Measurements from ENCODE around the gene PLPP4.

GRCh38 chr10:120542591-120542990 lies 85.6 kb downstream of the PLPP4 start:
- TF ChIP-seq CTCF (IDR thresholded peaks at IDR 0.05; ENCODE audit: poor library complexity, severe bottlenecking) (no peak), POLR2AphosphoS5 (IDR thresholded peaks at IDR 0.05) (no peak), SMC3 (conservative IDR thresholded peaks at IDR 0.05; ENCODE audit: poor library complexity) (no peak), EP300 (conservative IDR thresholded peaks at IDR 0.05; ENCODE audit: poor library complexity, severe bottlenecking) (no peak)
- TF ChIP-seq, protein P1, sequence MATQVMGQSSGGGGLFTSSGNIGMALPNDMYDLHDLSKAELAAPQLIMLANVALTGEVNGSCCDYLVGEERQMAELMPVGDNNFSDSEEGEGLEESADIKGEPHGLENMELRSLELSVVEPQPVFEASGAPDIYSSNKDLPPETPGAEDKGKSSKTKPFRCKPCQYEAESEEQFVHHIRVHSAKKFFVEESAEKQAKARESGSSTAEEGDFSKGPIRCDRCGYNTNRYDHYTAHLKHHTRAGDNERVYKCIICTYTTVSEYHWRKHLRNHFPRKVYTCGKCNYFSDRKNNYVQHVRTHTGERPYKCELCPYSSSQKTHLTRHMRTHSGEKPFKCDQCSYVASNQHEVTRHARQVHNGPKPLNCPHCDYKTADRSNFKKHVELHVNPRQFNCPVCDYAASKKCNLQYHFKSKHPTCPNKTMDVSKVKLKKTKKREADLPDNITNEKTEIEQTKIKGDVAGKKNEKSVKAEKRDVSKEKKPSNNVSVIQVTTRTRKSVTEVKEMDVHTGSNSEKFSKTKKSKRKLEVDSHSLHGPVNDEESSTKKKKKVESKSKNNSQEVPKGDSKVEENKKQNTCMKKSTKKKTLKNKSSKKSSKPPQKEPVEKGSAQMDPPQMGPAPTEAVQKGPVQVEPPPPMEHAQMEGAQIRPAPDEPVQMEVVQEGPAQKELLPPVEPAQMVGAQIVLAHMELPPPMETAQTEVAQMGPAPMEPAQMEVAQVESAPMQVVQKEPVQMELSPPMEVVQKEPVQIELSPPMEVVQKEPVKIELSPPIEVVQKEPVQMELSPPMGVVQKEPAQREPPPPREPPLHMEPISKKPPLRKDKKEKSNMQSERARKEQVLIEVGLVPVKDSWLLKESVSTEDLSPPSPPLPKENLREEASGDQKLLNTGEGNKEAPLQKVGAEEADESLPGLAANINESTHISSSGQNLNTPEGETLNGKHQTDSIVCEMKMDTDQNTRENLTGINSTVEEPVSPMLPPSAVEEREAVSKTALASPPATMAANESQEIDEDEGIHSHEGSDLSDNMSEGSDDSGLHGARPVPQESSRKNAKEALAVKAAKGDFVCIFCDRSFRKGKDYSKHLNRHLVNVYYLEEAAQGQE (IDR thresholded peaks at IDR 0.05; ENCODE audit: borderline replicate concordance), result no peak

All from neural cell (in vitro differentiated cells).